Measurements from ENCODE around the gene CFAP410. TPM values are rescaled to one million over a fixed set of nuclear protein-coding genes. Genes with fewer than 3 reads are reported as not detected.

CFAP410 gene
- total and polyA plus RNA-seq, 2 of the 8 experiments (the other 6 are each of a cell fraction or from before 2014, with no cell fraction given): 10.6 to 12.0 TPM

- no peaks in the 10 kb centered on the region for H4K20me1 ChIP-seq (replicated peaks in 1 of 2; ENCODE audit: control insufficient read depth in 1 of 2, insufficient read depth in 2 of 2, low read length in 2 of 2)
- ChIA-PET POLR2A (ENCODE audit: partially characterized antibody) (no interaction called here), CTCF (ENCODE audit: partially characterized antibody) (interaction anchor here (1.3 kb wide), 1 partner anchor 20 kb away, joined by 4 read pairs; no protein-coding TSS in a partner anchor)
- H2BK15ac ChIP-seq (ENCODE audit: low read length): no peak overlapping the region
- no peak overlapping the region for H2BK5ac ChIP-seq (ENCODE audit: low read depth, low read length)
- 85% methylated on average over 15 of the region's 18 CpGs; no CpG with 5 or more reads in 1 of the 2 experiments for WGBS, 2 experiments (ENCODE audit: extremely low coverage in 1 of 2, insufficient coverage in 1 of 2, insufficient read length in 1 of 2, insufficient replicate concordance in 2 of 2, low coverage in 1 of 2, low lambda C conversion rate in 2 of 2, missing lambda C conversion rate in 1 of 2)
- H3K18ac ChIP-seq (ENCODE audit: extremely low read depth, low read length): no peak overlapping the region
- no peaks in the 10 kb centered on the region for H3K36me3 ChIP-seq (ENCODE audit: control insufficient read depth in 2 of 4, insufficient read depth in 4 of 4, low read length in 3 of 4)
- DNase-seq (ENCODE audit: low read depth in 1 of 2, low spot score in 2 of 2): no peak
- H2AK5ac ChIP-seq (ENCODE audit: low read depth, low read length): no peak overlapping the region
- no peak overlapping the region; the same call in 1 of the 2 replicates for H4K8ac ChIP-seq (ENCODE audit: extremely low read depth, insufficient read depth, low read length)
- H3K27ac ChIP-seq (ENCODE audit: low read depth, low read length): no peak overlapping the region
- H3K4me3 ChIP-seq (ENCODE audit: extremely low read depth in 1 of 4, insufficient read depth in 2 of 4, low read depth in 3 of 4, low read length in 4 of 4): no peak overlapping the region
- H3K9me3 ChIP-seq (ENCODE audit: insufficient read depth in 2 of 2, low read depth in 1 of 2, low read length in 1 of 2): no peaks in the 10 kb centered on the region
- H3K27me3 ChIP-seq (replicated peaks in 1 of 4; ENCODE audit: control insufficient read depth in 3 of 4, extremely low read depth in 1 of 4, insufficient read depth in 3 of 4, low read length in 3 of 4): peaks cover 0 to 15% (median 9%) of the 10 kb centered on the region in 4 experiments; a peak in 6 of 7 replicates
- H3K79me1 ChIP-seq (ENCODE audit: low read depth, low read length): no peaks in the 10 kb centered on the region
- H3K23me2 ChIP-seq (ENCODE audit: low read depth, low read length): peaks cover 3% of the 10 kb centered on the region; the same call in 1 of the 2 replicates
- no peak overlapping the region for H3K4ac ChIP-seq (replicated peaks; ENCODE audit: insufficient read length, low read depth, low read length)
- H3K79me2 ChIP-seq (ENCODE audit: control insufficient read depth in 1 of 2, insufficient read depth in 2 of 2, low read length in 2 of 2): no peaks in the 10 kb centered on the region
- FAIRE-seq: no peak
- no peak overlapping the region for H3K23ac ChIP-seq (ENCODE audit: insufficient read length)
- H2BK120ac ChIP-seq (replicated peaks; ENCODE audit: low read depth, low read length): no peak overlapping the region
- H3K4me2 ChIP-seq (ENCODE audit: insufficient read depth in 1 of 2, low read depth in 2 of 2, low read length in 2 of 2): no peak overlapping the region
- no peak overlapping the region for H4K91ac ChIP-seq (replicated peaks; ENCODE audit: insufficient read length, low read length)
- H2BK12ac ChIP-seq (ENCODE audit: low read depth, low read length): no peak overlapping the region
- H3K56ac ChIP-seq (replicated peaks; ENCODE audit: insufficient read length, low read depth, low read length): no peak overlapping the region
- no peak overlapping the region for H2AFZ ChIP-seq (ENCODE audit: low read length)
- no peak overlapping the region for H4K5ac ChIP-seq (ENCODE audit: insufficient read length, low read depth, low read length)
- peaks cover 0 to 12% (median 7%) of the 10 kb centered on the region in 4 experiments; a peak in 6 of 7 replicates for H3K4me1 ChIP-seq (replicated peaks in 1 of 4; ENCODE audit: control insufficient read depth in 3 of 4, insufficient read depth in 4 of 4, low read length in 3 of 4)
- H2BK20ac ChIP-seq (ENCODE audit: low read length): no peak overlapping the region
- no peak overlapping the region for H3K14ac ChIP-seq (ENCODE audit: insufficient read length)
- no peak overlapping the region for H3K9ac ChIP-seq (replicated peaks in 1 of 4; ENCODE audit: extremely low read depth in 1 of 4, low read depth in 3 of 4, low read length in 3 of 4)
- TF ChIP-seq SIX5 (IDR thresholded peaks at IDR 0.05; ENCODE audit: low read depth, low read length) (no peak), NANOG (IDR thresholded peaks at IDR 0.05; ENCODE audit: insufficient read depth, low read depth, low read length, poor library complexity, severe bottlenecking) (no peak), MAFK (IDR thresholded peaks at IDR 0.05; ENCODE audit: low read depth, low read length) (no peak), TAF7 (optimal IDR thresholded peaks at IDR 0.05; ENCODE audit: borderline replicate concordance, low read depth, low read length) (no peak), ZNF274 (IDR thresholded peaks at IDR 0.05; ENCODE audit: borderline replicate concordance, extremely low read depth, low read length) (no peak), CBX8 (IDR thresholded peaks at IDR 0.05; ENCODE audit: borderline replicate concordance, low read depth, low read length) (no peak), POU5F1 (IDR thresholded peaks at IDR 0.05; ENCODE audit: low read depth, low read length) (no peak), TCF12 (IDR thresholded peaks at IDR 0.05; ENCODE audit: low read depth, low read length) (no peak), CREB1 (IDR thresholded peaks at IDR 0.05) (no peak), HDAC2 (IDR thresholded peaks at IDR 0.05; ENCODE audit: borderline replicate concordance in 1 of 2, low read depth in 2 of 2, low read length in 2 of 2) (no peak), GTF2F1 (IDR thresholded peaks at IDR 0.05; ENCODE audit: borderline replicate concordance, low read depth, low read length) (no peak), MAX (IDR thresholded peaks at IDR 0.05) (no peak)
These were observed 26.2 kb upstream of the CFAP410 start for GRCh38 chr21:44365251-44365966.

All from H1 (cell line).